K562 (cell line): Measurements from ENCODE around the gene CCNT1. TPM values are rescaled to one million over a fixed set of nuclear protein-coding genes. Genes with fewer than 3 reads are reported as not detected.
A peak's percentile ranks its signal among the peaks of the same experiment; 100 is the strongest.

ENCODE experiments used
- ATAC-seq: fragments of 200-7000 bp; cut with Tn5 transposase; 3 replicates; pipeline ENCODE4 v1.9.1; 2020; ENCODE audit warnings: moderate library complexity
- BruUV-seq: library from RNA; stranded (reverse); fragments of 400-500 nt; replicated peaks from 2 replicates; lab custom pipeline; 2021; lab: Mats Ljungman, UMichigan
- CTCF ChIA-PET: fragments of 300-600 bp; formaldehyde crosslinking; extraction: SDS; loops from one replicate; lab custom pipeline; 2021; ENCODE audit warnings: low intra/inter-chr PET ratio; lab: Yijun Ruan, JAX
- POLR2A ChIA-PET: fragments of 300-600, 350-650 bp; sonication (Branson Sonifier 250); formaldehyde crosslinking; extraction: SDS; loops from one replicate; lab custom pipeline; 2021; ENCODE audit warnings: antibody characterized with exemption, inconsistent platforms; lab: Yijun Ruan, JAX
- DNase-seq, 4 experiments: peaks; one replicate each; pipeline versions ENCODE4 v3.0.0 to v3.0.0-alpha.2; 2011 to 2018; ENCODE audit warnings: low spot score in 3 of 4, mixed read lengths in 3 of 4; ENCODE audit errors: extremely low read depth in 1 of 4
- FAIRE-seq: peaks from 2 replicates; lab custom pipeline; 2011; peaks lifted over from hg19 to GRCh38; lab: Jason Lieb, UNC
- H2AFZ ChIP-seq: 2 replicates; pipeline ENCODE4 v1.6.0; 2011; ENCODE audit warnings: low read depth, low read length, control low read depth, inconsistent platforms
- H3K27ac ChIP-seq: fragments of 200-600 bp; 3 replicates; pipeline ENCODE4 v1.8.0; 2011; ENCODE audit warnings: low read depth, mild to moderate bottlenecking, control low read depth, inconsistent platforms, low read length, moderate library complexity, mixed read lengths; ENCODE audit errors: extremely low read depth
- H3K27me3 ChIP-seq, 2 experiments: fragments of 300-600 bp in 1 of 2; 2 replicates in 1 of 2; 3 replicates in 1 of 2; pipeline versions ENCODE4 v1.6.0 to v1.8.0; 2011; ENCODE audit warnings: inconsistent platforms in 2 of 2, low read length in 2 of 2, mild to moderate bottlenecking in 1 of 2, mixed read lengths in 1 of 2, moderate library complexity in 1 of 2; ENCODE audit not compliant: control insufficient read depth in 2 of 2, insufficient read depth in 2 of 2
- H3K36me3 ChIP-seq: fragments of 300-600 bp; 3 replicates; pipeline ENCODE4 v1.8.0; 2011; ENCODE audit warnings: mild to moderate bottlenecking, low read length, inconsistent platforms; ENCODE audit not compliant: control insufficient read depth, insufficient read depth
- H3K4me1 ChIP-seq, 2 experiments: fragments of 200-600 bp in 1 of 2; replicated peaks in 1 of 2; 2 replicates in 1 of 2; 3 replicates in 1 of 2; pipeline versions ENCODE4 v1.5.1 to v1.8.0; 2011; ENCODE audit warnings: inconsistent platforms in 2 of 2, low read length in 2 of 2, mild to moderate bottlenecking in 1 of 2, mixed read lengths in 1 of 2, moderate library complexity in 1 of 2; ENCODE audit not compliant: control insufficient read depth in 2 of 2, insufficient read depth in 2 of 2
- H3K4me2 ChIP-seq: 2 replicates; pipeline ENCODE4 v1.6.1; 2011; ENCODE audit warnings: low read length, control low read depth, inconsistent platforms, mixed read lengths; ENCODE audit not compliant: insufficient read depth
- H3K4me3 ChIP-seq: fragments of 200-600 bp; sonication (generic), shearing (Covaris generic); 2 replicates; pipeline ENCODE4 v1.5.1; 2016; ENCODE audit warnings: control low read depth, inconsistent platforms
- H3K79me2 ChIP-seq: fragments of 200-600 bp; 3 replicates; pipeline ENCODE4 v1.8.0; 2011; ENCODE audit warnings: low read length, inconsistent platforms; ENCODE audit not compliant: control insufficient read depth, insufficient read depth
- H3K9ac ChIP-seq, 2 experiments: 2 replicates each; pipeline versions ENCODE4 v1.6.0 to v1.6.1; 2011; ENCODE audit warnings: low read depth in 2 of 2, low read length in 2 of 2, control low read depth in 1 of 2, inconsistent platforms in 1 of 2, mild to moderate bottlenecking in 1 of 2, mixed read lengths in 1 of 2; ENCODE audit not compliant: insufficient read depth in 1 of 2
- H3K9me1 ChIP-seq: one replicate; pipeline ENCODE4 v1.6.0; 2011; ENCODE audit warnings: inconsistent platforms, mild to moderate bottlenecking, low read length, moderate library complexity; ENCODE audit not compliant: control insufficient read depth, insufficient read depth
- H3K9me3 ChIP-seq: replicated peaks from 2 replicates; pipeline ENCODE4 v1.5.1; 2011; ENCODE audit warnings: low read depth, low read length, inconsistent platforms; ENCODE audit not compliant: control insufficient read depth, insufficient read depth
- H4K20me1 ChIP-seq: replicated peaks from 2 replicates; pipeline ENCODE4 v1.6.1; 2011; ENCODE audit warnings: low read length, inconsistent platforms, mixed read lengths; ENCODE audit not compliant: control insufficient read depth, insufficient read depth
- FOSL1 ChIP-seq: fragments of 200-800 bp; sonication (Bioruptor generic); conservative IDR thresholded peaks from 2 replicates; pipeline ENCODE4 v1.6.1; 2016; ENCODE audit warnings: missing genetic modification characterization, missing compliant biosample characterization
- IFI16 ChIP-seq: fragments of 250-450 bp; sonication (Bioruptor Pico); IDR thresholded peaks from 2 replicates; pipeline ENCODE4 v2.1.2; 2022; ENCODE audit warnings: mild to moderate bottlenecking, inconsistent platforms
- MYNN ChIP-seq, 2 experiments: sonication (generic); formaldehyde crosslinking in 1 of 2; IDR thresholded peaks; 2 replicates each; pipeline versions ENCODE4 v1.5.0 to v1.6.1; 2016 to 2020; ENCODE audit warnings: antibody characterized with exemption in 1 of 2, missing genetic modification reagents in 1 of 2
- OTX1 ChIP-seq: fragments of 450-650 bp; formaldehyde crosslinking; IDR thresholded peaks from 2 replicates; pipeline ENCODE4 v1.4.0; 2022; ENCODE audit warnings: mild to moderate bottlenecking
- SFPQ ChIP-seq: fragments of 200-400 bp; formaldehyde crosslinking; IDR thresholded peaks from 2 replicates; pipeline ENCODE4 v1.6.1; 2017; ENCODE audit warnings: mild to moderate bottlenecking, low read depth, low read length, moderate library complexity
- STAT5B ChIP-seq: fragments of 250-450 bp; sonication (Bioruptor Pico); IDR thresholded peaks from 2 replicates; pipeline ENCODE4 v1.8.0; 2021; ENCODE audit warnings: mild to moderate bottlenecking, inconsistent platforms
- TEAD2 ChIP-seq: fragments of 450-650 bp; IDR thresholded peaks from 2 replicates; pipeline ENCODE4 v1.6.1; 2016; ENCODE audit warnings: missing genetic modification characterization, control low read depth, missing compliant biosample characterization
- ZNF146 ChIP-seq: IDR thresholded peaks from one replicate; pipeline ENCODE4 v1.6.1; 2018; ENCODE audit warnings: missing compliant biosample characterization; ENCODE audit not compliant: unreplicated experiment
- ZNF75A ChIP-seq: fragments of 450-650 bp; formaldehyde crosslinking; IDR thresholded peaks from 2 replicates; pipeline ENCODE4 v1.4.0; 2020; ENCODE audit warnings: mild to moderate bottlenecking
- WGBS: fragments of 100-300 bp; shearing (Covaris generic); methylation state at CpG from one replicate; pipeline ENCODE4 v1.1.6; 2016; ENCODE audit warnings: low coverage, mixed read lengths; ENCODE audit not compliant: insufficient coverage; ENCODE audit errors: missing lambda C conversion rate; 5-methylcytosine and 5-hydroxymethylcytosine counted together
- in situ Hi-C: fragments of 300-500 bp; cut with MboI; formaldehyde crosslinking; loops from 4 replicates; pipeline ENCODE4 v1.15.0; 2018; ENCODE audit warnings: inconsistent platforms, mixed read lengths
- intact Hi-C: fragments of 100-400 bp; cut with micrococcal nuclease; formaldehyde crosslinking; loops from 2 replicates; pipeline ENCODE4 v1.14.2; 2022
- polyA plus RNA-seq, 8 experiments: library from polyadenylated mRNA; depleted of rRNA in 4 of 8; stranded (reverse) in 5 of 8; unstranded in 3 of 8; fragments of >200 nt; fragmentation: Nextera tagmentation in 2 of 8; fragmentation: Illumina TruSeq in 1 of 8; extraction: Ambion mirVana in 2 of 8; extraction: Trizol in 1 of 8; gene quantifications; 2 replicates each; pipeline versions ENCODE4 v1.2.1 to v1.2.3, GENCODE V29; 2011 to 2014; ENCODE audit warnings: inconsistent platforms in 1 of 8, missing spikeins in 1 of 8
- total RNA-seq, 7 experiments: library from RNA; depleted of rRNA in 6 of 7; stranded (reverse); fragments of >200 nt in 6 of 7; fragmentation: Illumina TruSeq in 2 of 7; extraction: Trizol in 2 of 7; gene quantifications; 2 replicates each; pipeline versions ENCODE4 v1.2.1 to v1.2.3, GENCODE V29; 2011 to 2021; ENCODE audit warnings: low replicate concordance in 1 of 7
- TF ChIP-seq, protein P1 (sequence below): IDR thresholded peaks from 3 replicates; pipeline ENCODE4 v1.6.1; 2011; ENCODE audit warnings: borderline replicate concordance, mild to moderate bottlenecking, moderate library complexity; ENCODE audit not compliant: insufficient read length; ENCODE audit errors: extremely low read depth

Gene CCNT1
- total and polyA plus RNA-seq, 9 of the 15 experiments (the other 6 are each of a cell fraction or from before 2014, with no cell fraction given), result 9.7 to 52.4 (median 33.4) TPM

DNA sequence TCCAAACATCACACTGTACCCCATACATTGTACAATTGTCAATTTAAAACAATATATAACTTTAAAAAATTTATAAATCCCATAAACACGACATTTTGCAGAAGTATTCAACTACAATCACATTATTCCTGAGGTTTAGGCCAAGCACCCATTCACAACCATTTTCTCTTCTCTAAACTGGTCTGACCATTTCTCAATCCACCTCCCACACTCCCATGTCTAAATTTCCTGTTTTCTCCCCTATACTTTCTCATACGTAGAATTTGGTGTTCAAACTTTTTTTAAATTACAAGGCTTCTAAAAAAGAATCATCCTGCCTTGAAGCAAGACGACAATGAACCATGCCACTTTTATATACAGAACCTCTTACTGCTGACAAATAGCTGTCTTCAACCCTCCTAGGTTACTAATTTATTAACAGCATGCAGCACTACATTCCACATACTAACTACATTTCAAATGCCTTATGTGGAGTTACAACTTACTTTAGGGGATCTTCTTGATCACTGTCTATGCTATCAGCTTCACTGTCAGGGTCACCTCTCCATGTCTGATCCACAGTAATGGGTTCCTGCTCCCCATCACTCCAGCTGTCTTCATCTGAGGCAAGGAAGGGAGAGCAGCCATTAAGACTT lies 37.8 kb downstream of the CCNT1 start:
- peak overlapping the region; percentile 33; the same call in 1 of the 3 replicates for H3K27ac ChIP-seq
- peaks cover 79% of the 10 kb centered on the region for H3K79me2 ChIP-seq
- peaks cover 70% of the 10 kb centered on the region for H3K36me3 ChIP-seq
- H3K4me2 ChIP-seq, result peak overlapping the region; percentile 46
- in situ Hi-C loops, result no loop called here
- H3K4me1 ChIP-seq, result peaks cover 9 to 15% of the 10 kb centered on the region in 2 experiments; a peak in 4 of 5 replicates
- H3K9ac ChIP-seq, result peak overlapping the region in 1 of 2 experiments; percentile 16; a peak in 2 of 4 replicates
- no peak for ATAC-seq
- no peaks in the 10 kb centered on the region for H3K9me1 ChIP-seq
- peak overlapping the region; percentile 1; the same call in 1 of the 2 replicates for H3K4me3 ChIP-seq
- H3K9me3 ChIP-seq, result no peaks in the 10 kb centered on the region
- no peaks in the 10 kb centered on the region for H3K27me3 ChIP-seq
- CTCF ChIA-PET, result no interaction called here
- TF ChIP-seq ZNF146 (no peak), TEAD2 (no peak), OTX1 (CRISPR knock-in tag) (no peak), SFPQ (no peak), FOSL1 (tag) (no peak), IFI16 (CRISPR knock-in tag) (no peak), MYNN (IDR thresholded peaks at IDR 0.05) (no peak), MYNN (CRISPR knock-in tag; IDR thresholded peaks at IDR 0.05) (no peak), STAT5B (CRISPR knock-in tag) (no peak), ZNF75A (CRISPR knock-in tag) (no peak)
- TF ChIP-seq, protein P1, sequence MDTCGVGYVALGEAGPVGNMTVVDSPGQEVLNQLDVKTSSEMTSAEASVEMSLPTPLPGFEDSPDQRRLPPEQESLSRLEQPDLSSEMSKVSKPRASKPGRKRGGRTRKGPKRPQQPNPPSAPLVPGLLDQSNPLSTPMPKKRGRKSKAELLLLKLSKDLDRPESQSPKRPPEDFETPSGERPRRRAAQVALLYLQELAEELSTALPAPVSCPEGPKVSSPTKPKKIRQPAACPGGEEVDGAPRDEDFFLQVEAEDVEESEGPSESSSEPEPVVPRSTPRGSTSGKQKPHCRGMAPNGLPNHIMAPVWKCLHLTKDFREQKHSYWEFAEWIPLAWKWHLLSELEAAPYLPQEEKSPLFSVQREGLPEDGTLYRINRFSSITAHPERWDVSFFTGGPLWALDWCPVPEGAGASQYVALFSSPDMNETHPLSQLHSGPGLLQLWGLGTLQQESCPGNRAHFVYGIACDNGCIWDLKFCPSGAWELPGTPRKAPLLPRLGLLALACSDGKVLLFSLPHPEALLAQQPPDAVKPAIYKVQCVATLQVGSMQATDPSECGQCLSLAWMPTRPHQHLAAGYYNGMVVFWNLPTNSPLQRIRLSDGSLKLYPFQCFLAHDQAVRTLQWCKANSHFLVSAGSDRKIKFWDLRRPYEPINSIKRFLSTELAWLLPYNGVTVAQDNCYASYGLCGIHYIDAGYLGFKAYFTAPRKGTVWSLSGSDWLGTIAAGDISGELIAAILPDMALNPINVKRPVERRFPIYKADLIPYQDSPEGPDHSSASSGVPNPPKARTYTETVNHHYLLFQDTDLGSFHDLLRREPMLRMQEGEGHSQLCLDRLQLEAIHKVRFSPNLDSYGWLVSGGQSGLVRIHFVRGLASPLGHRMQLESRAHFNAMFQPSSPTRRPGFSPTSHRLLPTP, result no peak
- TF ChIP-seq, all 486 proteins: peak for 0
- no peak for DNase-seq
- intact Hi-C loops, result no loop called here
- POLR2A ChIA-PET, result interaction anchor here (0.6 to 2.0 kb wide), 4 partner anchors 8 to 92 kb away, joined by 3 to 8 read pairs (median 4); no protein-coding TSS in a partner anchor
- BruUV-seq, result no TSS peak
- Histone ChIP-seq H4K20me1 (no peaks in the 10 kb centered on the region), H2AFZ (no peak overlapping the region)
- peak; percentile 19 for FAIRE-seq
- WGBS, result 39% methylated on average over 3 of the region's 3 CpGs
